NCI-H2029 treated with DMSO at 0.1 percent for 48 hours (cell line): ENCODE measurements around the gene IRGQ.
"Not testable (repeated sequence)": the region's sequence is repeated elsewhere in the genome, so short reads cannot be mapped to it uniquely, and the experiment has no call there.

ENCODE experiments used
- DNase-seq: peaks from one replicate; lab custom pipeline; 2025; lab: John Stamatoyannopoulos, UW

Gene IRGQ

DNA sequence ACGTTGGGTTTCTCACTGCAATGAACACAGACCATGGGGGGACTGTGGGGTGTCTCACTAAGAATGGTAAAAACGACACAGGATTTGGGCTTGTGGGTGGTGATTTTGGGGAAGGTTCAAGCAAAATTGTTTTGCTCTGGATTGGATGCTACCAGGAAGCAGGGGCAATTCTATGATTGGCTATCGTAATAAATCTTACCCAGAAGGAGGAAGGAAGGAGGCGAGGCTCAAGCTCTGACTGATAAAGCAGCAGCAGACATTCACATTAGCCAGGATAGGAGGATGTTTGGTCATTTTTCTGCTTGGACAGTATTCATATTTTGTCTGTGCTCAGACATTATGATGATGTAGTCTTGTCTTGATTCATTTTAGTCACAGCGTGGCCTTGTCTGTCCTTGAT, 1.9 kb upstream of the IRGQ start:
- no peak for DNase-seq

DNA sequence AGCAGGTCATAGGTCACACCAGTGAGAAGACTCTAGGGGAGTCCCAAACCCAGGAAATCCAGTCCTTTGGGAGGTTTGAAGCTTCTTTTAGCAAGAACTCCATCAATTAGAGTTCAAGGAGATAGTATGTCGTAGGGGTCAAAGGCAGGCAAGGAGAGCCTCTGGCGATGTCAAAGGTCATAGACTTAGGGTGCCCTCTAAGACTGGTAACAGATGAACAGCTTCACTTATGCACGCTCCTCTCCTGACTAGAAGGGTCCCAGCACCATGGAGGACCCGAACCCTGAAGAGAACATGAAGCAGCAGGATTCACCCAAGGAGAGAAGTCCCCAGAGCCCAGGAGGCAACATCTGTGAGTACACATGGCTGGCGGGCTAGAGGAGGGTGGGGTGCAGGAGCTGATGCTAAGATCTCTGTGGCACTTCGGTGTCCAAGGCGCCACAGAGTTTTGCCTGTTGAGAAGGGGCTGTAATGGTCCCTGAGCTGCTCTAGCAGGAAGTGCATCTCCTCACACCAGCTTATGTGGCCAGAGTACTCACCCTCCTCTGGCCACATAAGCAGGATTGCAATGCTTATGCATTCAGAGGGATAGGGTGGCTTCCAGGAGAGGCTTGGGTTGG, 1.0 kb upstream of the IRGQ start:
- no peak for DNase-seq

DNA sequence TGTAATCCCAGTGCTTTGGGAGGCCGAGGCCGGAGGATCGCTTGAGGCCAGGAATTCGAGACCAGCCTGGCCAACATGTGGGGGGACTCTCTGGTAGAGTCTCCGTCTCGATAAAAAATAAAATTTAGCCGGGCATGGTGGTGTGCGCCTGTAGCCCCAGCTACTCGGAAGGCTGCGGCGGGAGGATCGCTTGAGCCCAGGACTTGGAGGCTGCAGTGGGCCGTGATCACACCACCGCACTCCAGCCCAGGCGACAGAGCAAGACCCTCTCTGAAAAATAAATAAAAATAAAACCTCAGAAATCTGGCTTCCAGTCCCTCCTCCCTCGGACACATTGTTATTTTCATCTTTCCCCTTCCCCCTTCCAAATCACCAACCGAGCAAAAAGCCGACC, 332 bp downstream of the IRGQ start:
- no peak for DNase-seq

DNA sequence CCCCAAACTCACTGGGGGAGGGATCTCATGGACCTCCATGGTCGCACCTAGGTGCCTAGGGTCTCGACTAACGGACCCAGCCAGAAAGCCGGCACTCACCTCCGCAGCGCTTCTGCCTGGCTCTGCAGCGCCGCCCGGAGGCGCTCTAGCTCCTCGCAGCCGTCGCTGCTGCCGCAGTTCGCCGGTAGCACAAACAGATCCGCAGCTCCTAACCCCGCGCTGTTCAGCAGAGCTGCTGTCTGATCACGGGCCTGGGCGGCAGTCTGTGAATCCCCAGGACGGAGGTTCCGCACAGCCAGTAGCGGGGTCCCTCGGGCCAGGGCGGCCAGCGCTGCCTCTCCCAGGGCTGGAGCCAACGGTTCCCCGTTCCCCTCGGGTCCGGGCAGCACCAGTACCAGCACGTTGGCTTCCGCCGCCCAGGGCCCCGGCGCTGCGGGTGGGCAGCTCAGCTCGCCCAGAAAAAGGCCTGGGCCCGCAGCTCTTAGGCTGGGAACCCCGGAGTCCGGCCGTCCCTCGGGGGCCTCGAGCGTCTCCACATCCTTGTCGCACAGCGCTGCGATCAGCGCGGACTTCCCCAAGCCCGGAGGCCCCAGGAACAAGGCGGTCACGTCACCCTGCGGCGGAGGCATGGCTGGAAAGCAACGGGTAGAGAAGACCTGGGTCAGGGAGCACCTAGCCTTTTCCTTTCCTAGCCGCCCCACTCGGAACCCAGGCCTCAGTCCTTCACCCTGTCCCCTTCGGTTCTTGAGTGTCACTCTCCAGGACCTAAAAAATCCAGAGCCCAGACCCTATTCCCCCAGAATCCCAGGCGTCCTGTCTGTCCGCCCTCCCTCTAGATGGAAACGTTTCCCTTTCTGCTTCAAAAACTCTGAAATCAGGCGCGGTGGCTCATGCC, 977 bp downstream of the IRGQ start:
- peak; percentile 37 for DNase-seq

DNA sequence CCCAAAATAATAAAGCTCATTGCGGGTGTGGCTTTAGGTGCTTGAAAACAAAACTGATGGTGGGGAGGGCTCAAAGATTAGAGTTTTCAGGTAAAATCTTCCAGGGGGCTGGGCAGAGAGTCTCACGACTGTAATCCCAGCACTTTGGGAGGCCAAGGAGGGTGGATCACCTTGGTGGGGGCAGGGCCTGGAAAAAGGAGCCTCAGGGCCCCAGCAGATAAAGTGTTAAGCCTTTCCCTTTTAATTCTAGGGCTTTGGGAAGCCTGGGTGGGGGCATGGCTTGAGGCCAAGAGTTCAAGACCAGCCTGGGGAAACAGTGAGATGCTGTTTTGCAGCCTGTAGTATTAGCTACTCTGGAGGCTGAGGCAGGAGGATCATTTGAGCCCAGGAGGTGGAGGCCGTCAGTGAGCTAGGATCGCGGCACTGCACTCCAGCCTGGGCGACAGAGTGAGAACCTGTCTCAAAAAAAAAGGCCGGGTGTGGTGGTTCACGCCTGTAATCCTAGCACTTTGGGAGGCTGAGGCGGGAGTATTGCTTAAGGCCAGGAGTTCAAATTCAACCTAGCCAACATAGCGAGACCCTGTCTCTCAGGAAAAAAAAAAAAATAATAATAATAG, 1.7 kb downstream of the IRGQ start:
- no peak for DNase-seq

DNA sequence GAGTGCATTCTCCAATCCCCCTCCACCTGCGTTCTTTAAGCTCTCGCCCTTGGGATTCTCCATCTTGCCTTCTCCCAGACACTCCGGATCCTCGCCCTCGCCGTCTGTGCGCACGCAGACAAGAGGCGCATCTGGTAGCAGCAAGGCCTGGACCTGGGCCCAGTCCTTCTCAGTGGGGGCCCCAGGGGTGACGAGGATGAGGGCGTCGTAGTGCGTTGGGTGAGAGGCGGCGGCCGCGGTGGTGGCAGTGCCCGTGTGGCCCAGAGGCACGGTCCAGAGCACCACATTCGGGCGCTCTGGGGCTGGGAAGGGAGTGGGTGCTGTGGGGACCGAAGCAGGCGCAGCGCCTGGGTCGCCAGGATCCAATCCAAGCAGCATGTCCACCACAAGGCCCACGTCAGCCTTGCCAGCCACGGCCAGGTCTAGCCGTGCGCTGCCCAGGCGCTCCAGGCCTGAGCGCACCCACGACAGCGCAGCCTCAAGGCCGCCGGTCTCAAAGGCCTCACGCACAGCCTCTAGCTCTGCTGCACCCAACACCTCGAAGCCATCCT, 3.1 kb downstream of the IRGQ start:
- no peak for DNase-seq

DNA sequence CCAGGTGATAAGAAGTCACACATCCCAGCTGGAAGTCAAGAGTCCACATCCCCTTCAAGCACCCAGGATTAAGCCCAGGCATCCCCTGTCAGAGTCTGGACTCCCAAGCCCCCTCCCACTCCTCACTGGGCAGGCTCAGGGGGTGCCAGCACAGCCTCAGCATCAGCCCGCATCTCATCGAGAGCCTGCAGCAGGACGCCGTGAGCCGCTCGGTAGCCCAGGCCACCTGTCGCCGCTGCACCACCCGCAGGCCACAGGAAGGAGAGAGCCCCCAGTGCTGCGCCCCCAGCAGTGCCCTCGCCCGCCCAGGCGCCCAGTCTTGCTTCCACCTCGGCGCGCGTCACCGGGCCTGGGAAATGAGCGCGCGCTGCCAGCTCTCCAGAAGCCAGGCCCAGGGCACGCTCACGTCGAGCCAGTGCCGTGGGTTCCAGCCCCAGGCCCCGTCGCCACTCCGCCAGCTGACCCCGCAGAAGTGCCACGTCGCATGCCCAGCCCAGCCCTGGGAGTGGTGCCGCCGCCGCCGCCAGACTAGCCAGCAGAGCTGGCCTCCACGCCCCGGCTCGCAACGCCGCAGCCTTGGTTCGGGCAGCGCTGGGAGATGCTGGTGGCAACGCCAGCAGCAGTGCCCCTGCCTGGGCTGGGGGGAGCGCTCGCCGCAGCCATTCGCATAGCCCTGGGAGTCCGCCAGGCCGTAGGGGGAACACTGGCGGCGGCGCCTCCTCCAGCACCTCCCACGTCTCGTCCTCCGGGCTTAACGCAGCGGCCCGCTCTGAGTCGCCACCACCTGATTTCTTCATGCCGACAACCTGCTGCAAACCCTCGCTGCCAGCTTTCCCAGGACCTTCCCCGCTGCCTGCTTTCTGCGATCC, 3.8 kb downstream of the IRGQ start:
- DNase-seq, result no peak

DNA sequence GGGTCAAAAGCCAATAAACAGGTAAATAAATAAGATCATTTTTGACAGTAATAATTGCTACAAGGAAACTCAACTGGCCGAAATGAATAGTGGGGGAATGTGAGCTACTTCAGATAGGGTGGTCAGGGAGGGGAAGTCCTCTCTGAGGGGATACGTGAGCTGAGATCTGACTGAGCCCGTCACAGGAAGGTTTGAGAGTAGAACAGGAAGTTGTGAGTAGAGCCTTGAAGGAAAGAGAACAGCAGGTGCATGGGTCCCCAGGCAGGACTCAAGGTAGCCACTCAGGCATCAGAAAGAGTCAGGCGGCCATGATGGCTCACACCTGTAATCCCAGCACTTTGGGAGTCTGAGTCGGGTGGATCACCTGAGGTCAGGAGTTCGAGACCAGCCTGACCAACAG, 6.3 kb downstream of the IRGQ start:
- no peak for DNase-seq

DNA sequence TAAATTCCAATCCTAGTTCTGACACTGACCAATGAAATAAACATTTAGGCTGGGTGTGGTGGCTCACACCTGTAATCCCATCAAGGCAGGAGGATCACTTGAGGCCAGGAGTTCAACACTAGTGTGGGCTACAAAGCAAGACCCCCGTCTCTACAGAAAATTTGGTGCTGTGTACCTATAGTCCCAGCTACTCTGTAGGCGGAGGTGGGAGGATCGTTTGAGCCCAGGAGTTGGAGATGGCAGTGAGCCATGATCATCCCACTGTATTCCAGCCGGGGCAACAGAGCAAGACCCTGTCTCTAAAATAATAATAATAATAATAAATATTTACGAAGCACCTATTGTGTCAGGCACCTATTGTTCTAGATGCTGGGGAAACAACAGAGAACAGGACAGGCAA, 6.7 kb downstream of the IRGQ start:
- DNase-seq, result no peak

DNA sequence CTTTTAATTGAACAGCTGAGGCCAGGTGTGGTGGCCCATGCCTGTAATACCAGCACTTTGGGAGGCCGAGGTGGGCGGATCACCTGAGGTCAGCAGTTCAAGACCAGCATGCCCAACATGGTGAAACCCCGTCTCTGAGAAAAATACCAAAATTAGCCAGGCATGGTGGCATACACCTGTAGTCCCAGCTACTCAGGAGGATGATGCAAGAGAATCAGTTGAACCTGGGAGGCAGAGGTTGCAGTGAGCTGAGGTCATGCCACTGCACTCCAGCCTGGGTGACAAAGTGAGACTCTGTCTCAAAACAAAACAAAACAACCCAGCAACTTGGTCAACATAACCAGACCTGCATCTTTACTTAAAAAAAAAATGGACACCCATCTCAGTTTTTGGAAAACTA, 8.9 kb downstream of the IRGQ start:
- DNase-seq, result not testable (repeated sequence)

DNA sequence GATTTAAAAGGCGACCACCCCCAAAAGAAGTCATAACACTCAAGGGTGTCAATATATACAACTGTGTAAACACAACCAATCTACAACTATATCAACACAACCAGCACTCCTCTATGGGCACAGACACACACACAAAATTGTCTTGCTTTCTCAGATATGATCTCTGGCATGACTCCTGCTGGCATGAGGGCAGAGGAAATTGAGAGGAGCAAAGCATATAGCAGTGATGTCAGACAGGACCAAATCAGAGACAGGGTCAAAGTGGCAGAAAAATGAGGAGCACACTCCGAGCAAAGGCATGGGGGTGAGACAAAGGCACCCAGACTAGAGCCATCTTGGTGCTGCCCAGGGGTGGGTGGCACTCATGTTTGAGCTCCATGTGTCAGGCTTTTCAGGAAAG, 9.6 kb downstream of the IRGQ start:
- no peak for DNase-seq

DNA sequence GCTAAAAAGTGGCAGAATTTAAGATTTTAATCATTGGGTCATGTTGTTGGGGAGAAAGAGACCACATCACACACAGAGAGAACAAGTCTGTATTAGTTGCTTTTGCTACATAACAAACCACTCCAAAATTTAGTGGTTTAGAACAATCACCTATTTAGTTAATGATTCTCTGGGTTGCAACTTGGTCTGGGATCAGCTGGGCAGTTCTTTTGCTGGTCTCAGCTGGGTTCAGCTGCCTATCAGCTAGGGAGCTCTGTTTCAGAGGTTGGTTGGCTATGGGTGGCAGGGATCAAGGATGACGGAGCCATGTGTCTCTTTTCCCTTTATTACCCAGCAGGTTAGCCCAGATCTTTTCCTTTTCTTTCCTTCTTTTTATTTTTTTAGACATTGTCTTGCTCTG, 11.4 kb downstream of the IRGQ start:
- no peak for DNase-seq

DNA sequence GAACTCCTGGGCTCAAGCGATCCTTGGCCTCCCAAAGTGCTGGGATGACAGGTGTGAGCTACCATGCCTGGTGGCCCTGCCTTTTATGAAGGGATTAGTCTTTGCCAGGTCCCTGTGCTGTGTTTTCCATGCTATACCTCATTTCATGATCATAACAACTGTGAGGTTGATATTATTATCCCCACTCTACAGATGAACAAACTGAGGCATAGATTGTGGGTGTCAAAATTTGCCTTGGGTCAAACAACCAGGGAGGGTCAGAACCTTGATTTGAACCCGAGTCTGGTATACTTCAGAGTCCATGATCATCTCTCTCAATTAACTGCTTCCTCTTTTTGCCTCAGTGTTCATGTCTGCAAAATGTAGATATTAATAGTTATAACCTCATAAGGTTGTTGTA, 13.4 kb downstream of the IRGQ start:
- DNase-seq, result no peak

DNA sequence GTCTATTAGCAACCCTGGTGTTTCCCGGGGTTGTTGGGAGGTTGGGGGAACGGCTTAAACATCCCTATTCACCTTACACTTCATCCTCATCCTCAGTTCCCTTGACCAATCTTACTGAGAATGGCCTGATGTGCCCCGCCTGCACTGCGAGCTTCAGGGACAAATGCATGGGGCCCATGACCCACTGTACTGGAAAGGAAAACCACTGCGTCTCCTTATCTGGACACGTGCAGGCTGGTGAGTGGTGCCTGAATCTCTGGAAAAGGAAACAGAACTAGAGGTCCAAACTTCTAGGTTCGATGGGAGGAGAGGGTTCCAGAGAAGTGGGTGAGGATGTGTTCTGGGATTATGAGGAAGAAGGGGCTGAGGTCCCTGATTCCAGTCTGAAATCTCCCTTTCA, 14.5 kb downstream of the IRGQ start:
- no peak for DNase-seq

DNA sequence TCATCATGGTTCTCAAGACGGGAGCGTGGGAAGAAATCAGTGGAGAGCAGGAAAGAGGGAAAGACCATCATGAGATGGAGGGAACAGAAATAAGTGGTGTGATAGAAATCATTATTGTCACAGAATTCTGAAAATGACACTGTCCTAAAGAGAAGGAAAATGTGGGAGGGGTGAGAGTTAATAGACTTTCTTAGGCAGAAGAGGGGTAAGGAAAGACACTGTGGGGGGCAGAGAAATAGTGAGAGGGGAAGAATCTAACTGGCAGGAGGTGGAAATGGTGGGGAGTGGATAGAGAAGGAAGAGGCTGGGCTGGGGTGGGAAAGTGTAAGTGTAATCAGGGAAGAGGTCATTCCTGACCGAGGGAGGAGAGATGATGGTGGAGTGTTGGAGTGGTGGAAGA, 17.1 kb downstream of the IRGQ start:
- DNase-seq, result no peak

DNA sequence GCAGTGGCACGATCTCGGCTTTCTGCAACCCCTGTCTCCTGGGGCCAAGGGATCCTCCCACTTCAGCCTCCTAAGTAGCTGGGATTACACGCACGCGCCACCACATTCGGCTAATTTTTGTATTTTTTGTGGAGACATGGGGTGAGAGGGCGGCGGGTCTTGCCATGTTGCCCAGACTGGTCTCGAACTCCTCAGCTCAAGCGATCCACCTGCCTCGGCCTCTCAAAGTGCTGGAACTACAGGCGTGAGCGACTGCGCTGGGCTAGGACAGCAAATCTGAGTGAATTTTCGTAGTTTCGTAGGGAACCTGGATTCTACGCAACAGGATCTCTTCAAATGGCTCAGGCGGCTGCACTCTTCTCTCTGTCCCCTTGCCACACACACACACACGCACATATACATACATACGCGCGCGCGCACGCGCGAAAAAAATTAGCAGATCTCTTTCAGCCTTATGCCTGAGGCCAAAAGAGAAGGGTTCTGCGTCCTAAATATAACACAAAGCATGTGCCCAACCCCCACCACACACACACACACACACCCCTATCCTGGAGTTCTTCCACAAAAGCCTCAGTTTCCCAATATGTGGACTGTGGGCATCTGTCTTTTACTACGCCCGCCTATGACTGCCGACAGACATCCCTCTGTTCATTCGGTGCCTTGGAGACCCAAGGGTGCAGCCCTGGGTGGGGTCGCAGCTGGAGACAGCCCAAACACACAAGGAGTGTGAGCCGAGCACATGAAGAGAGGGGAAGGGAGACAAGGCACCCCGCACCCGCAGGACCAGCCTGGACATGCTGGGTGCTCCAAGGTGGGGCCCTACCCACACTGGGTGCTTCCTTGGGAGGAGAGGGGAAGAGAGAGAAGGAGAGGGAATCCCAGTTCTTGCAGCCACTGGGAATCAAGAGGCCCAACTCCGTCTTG, 19.7 kb downstream of the IRGQ start:
- no peak for DNase-seq

DNA sequence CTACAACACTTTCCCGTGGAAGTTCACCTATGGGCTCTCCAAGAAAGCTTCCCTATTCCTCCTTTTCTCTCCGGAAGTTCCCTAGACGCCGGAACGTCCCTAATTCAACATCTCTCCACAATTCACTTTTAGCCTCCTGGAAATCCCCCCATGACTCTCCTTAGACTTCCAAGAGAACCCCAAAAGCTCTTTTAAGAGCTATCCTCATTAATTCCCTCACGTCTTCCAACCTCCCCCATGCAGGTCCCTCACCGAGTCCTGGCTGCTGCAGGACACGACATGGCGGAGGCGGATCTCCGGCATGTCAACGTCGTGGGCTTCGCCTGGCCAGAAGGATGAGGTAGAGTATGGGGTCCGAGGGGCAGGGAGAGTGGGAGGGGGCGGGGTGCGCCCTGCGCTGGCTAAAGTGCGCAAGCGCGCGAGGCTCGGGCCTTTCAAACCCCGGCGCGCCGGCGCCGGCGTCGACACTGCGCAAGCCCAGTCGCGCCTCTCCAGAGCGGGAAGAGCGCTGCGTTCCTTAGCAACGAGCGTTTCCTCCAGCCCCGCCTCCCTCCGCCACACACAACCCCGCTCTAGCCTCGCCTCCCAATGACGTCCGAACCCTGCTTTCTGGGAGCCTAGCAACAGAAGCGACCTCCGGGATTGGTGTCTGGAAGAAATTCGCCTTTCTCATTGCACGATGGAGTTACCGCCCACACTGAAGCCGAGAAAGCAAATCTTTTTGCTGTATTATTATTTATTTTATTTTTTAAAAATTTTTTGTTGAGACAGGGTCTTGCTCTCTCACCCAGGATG, 20.6 kb downstream of the IRGQ start, which contains the start of the genes PINLYP and XRCC1:
Gene PINLYP (plus strand): TSS at position 646 of the 795 bp plus-strand sequence. CDS start 1,391 bp downstream, outside the sequence.
Gene XRCC1 (minus strand): TSS at position 372 of the 795 bp plus-strand sequence. CDS start 69 bp downstream, at position 303.
- DNase-seq, result peak; percentile 97

DNA sequence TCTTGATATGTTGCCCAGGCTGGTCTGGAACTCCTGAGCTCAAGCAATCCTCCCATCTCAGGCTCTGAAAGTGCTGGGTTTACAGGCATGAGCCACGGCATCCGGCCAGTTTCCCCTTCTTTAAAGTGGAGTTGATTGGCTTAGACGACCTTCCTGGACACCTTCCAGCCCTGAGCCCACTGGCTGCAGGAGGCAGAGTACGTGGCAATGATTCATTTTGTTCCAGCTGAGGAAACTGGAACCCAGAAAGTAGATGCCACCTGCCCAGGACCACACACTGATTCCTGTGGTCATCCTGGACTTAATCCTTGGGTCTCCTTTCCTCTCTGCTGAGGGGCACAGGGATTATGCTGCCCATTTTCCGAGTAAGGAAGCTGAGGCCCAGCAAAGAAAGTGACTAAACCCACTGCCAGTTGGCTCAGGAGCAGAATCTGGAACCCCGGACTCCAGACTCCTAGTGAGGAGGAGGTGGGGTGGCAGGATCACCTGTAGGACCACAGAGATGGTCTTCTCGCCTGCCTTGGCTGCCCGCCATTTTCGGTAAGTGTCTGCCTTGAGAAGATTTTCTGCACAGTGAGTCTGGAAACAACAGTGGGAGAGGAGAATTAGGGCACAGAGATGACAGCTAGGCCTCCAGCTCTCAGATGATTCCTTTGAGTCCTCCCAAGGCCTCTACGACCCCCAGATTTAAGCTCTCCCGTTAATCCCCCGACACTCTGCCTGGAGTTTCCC, 21.3 kb downstream of the IRGQ start:
- peak; percentile 22 for DNase-seq

DNA sequence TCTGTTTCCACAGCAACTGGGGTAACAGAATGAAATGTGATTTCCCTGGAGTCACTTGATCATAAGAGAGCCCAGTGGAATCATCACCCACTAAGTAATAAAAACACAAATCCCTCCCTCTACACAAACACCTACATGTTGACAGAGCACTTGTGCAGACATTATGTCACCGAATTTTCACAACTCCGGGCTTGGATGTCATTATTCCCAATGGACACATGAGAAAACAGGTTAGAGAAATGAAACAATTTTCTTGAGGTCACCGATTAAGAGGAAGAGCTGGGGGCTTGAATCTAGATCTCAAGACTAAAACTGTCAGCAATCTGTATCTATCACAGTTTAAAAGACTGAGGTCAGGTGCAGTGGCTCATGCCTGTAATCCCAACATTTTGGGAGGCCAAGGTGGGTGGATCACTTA, 23.8 kb downstream of the IRGQ start:
- peak; percentile 81 for DNase-seq
